Fibroblast of lung (primary cell): ENCODE data around the gene TRIM46. TPM values are rescaled to one million over a fixed set of nuclear protein-coding genes. Genes with fewer than 3 reads are reported as not detected.

Source experiments
- DNase-seq, 2 donors: peaks; one replicate each; pipeline versions ENCODE4 v3.0.0 to v3.0.0-alpha.2; 2010; ENCODE audit warnings: low read depth in 2 of 2
- H2AFZ ChIP-seq: 2 replicates; pipeline ENCODE4 v1.5.1; 2012; ENCODE audit warnings: low read length, control low read depth, inconsistent platforms
- H3K27ac ChIP-seq: 2 replicates; pipeline ENCODE4 v1.5.1; 2011; ENCODE audit warnings: low read length, control low read depth; ENCODE audit not compliant: insufficient read depth
- H3K27me3 ChIP-seq: 2 replicates; pipeline ENCODE4 v1.5.1; 2011; ENCODE audit warnings: mild to moderate bottlenecking, low read length; ENCODE audit not compliant: control insufficient read depth, insufficient read depth
- H3K36me3 ChIP-seq: 2 replicates; pipeline ENCODE4 v1.5.1; 2011; ENCODE audit warnings: low read length; ENCODE audit not compliant: control insufficient read depth, insufficient read depth
- H3K4me1 ChIP-seq: 2 replicates; pipeline ENCODE4 v1.5.1; 2011; ENCODE audit warnings: low read length; ENCODE audit not compliant: control insufficient read depth, insufficient read depth; ENCODE audit errors: extremely low read depth
- H3K4me2 ChIP-seq: 2 replicates; pipeline ENCODE4 v1.5.1; 2011; ENCODE audit warnings: low read length, control low read depth; ENCODE audit not compliant: insufficient read depth; ENCODE audit errors: extremely low read depth
- H3K4me3 ChIP-seq, 4 experiments: fragments of 200-600 bp in 1 of 4; sonication (generic) in 1 of 4; replicated peaks in 1 of 4; 2 replicates each; pipeline ENCODE4 v1.5.1; 2011 to 2016; ENCODE audit warnings: low read length in 4 of 4, low read depth in 3 of 4, mild to moderate bottlenecking in 3 of 4, control low read depth in 2 of 4, inconsistent platforms in 1 of 4, mixed read lengths in 1 of 4; ENCODE audit not compliant: insufficient read depth in 1 of 4; ENCODE audit errors: control extremely low read depth in 1 of 4
- H3K79me2 ChIP-seq: 2 replicates; pipeline ENCODE4 v1.5.1; 2012; ENCODE audit warnings: mild to moderate bottlenecking, low read length, inconsistent platforms; ENCODE audit not compliant: control insufficient read depth, insufficient read depth
- H3K9ac ChIP-seq: 2 replicates; pipeline ENCODE4 v1.5.1; 2011; ENCODE audit warnings: mild to moderate bottlenecking, low read length, control low read depth; ENCODE audit not compliant: insufficient read depth
- H3K9me3 ChIP-seq: 2 replicates; pipeline ENCODE4 v1.5.1; 2012; ENCODE audit warnings: low read depth, low read length; ENCODE audit not compliant: control insufficient read depth, insufficient read depth
- H4K20me1 ChIP-seq: 2 replicates; pipeline ENCODE4 v1.5.1; 2011; ENCODE audit warnings: low read length; ENCODE audit not compliant: control insufficient read depth, insufficient read depth; ENCODE audit errors: extremely low read depth
- EZH2 ChIP-seq: IDR thresholded peaks from 2 replicates; pipeline ENCODE4 v1.5.1; 2012; ENCODE audit warnings: low read length, control low read depth, mild to moderate bottlenecking; ENCODE audit errors: missing control alignments
- polyA plus RNA-seq, 2 donors: library from polyadenylated mRNA; depleted of rRNA in 1 of 2; stranded (reverse) in 1 of 2; unstranded in 1 of 2; fragments of >200 nt; gene quantifications; 2 replicates each; pipeline ENCODE4 v1.2.1, GENCODE V29; 2011 to 2012; ENCODE audit warnings: missing spikeins in 1 of 2
- total RNA-seq: library from RNA; depleted of rRNA; stranded (reverse); fragments of >200 nt; gene quantifications from 2 replicates; pipeline ENCODE4 v1.2.1, GENCODE V29; 2014
- TF ChIP-seq, protein P1 (sequence below), 2 donors: IDR thresholded peaks in 1 of 2; conservative IDR thresholded peaks in 1 of 2; 1 replicate in 1 of 2; 2 replicates in 1 of 2; pipeline ENCODE4 v1.5.1; 2011 to 2012; ENCODE audit warnings: low read length in 2 of 2, control low read depth in 1 of 2, inconsistent platforms in 1 of 2, low read depth in 1 of 2, mild to moderate bottlenecking in 1 of 2

Gene TRIM46
- total and polyA plus RNA-seq, 2 donors (not counting 1 experiment from before 2014, with no cell fraction given) = 1.9 to 4.0 TPM

DNA sequence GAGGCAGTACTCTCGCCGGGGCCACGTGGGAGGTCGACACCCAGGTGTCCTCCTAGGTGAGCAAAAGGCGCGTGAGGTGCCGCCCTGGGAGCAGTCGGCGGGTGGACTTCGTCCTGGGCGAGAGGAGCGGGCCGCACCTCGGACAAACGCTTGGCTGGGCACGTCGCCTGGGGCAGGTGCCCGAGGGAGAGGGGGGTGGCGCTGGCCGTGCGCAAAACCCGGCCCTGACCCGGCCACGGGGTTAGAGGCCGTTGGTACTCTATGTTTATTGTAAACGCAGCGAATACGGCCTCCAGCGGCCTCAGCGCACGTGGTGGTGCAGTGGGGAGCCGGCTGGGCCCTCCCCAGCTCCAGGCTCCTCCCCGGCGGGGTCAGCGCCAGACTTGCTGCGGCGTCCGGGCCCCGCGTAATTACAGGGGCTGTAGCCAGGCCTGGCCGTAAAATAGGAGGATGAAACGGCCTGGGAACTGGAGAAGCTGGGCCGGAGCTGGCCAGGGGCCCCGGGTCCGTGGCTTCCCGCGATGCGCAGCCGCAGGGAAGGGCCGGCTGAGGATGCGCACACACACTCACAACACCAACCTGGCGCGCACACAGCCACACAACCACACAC is 47.6 kb upstream of the TRIM46 start:
- DNase-seq = peak; percentile 23 to 35
- Histone ChIP-seq H3K9me3 (no peaks in the 10 kb centered on the region), H3K4me2 (peak overlapping the region; percentile 40), H3K79me2 (no peaks in the 10 kb centered on the region), H3K27ac (no peak overlapping the region), H3K4me3 (peak overlapping the region in 2 of 4 experiments; percentile 14), H3K36me3 (no peaks in the 10 kb centered on the region), H3K27me3 (peaks cover 55% of the 10 kb centered on the region), H3K9ac (no peak overlapping the region), H4K20me1 (no peaks in the 10 kb centered on the region), H2AFZ (no peak overlapping the region), H3K4me1 (peaks cover 2% of the 10 kb centered on the region)
- TF ChIP-seq EZH2 = peak; percentile 77
- TF ChIP-seq, protein P1, sequence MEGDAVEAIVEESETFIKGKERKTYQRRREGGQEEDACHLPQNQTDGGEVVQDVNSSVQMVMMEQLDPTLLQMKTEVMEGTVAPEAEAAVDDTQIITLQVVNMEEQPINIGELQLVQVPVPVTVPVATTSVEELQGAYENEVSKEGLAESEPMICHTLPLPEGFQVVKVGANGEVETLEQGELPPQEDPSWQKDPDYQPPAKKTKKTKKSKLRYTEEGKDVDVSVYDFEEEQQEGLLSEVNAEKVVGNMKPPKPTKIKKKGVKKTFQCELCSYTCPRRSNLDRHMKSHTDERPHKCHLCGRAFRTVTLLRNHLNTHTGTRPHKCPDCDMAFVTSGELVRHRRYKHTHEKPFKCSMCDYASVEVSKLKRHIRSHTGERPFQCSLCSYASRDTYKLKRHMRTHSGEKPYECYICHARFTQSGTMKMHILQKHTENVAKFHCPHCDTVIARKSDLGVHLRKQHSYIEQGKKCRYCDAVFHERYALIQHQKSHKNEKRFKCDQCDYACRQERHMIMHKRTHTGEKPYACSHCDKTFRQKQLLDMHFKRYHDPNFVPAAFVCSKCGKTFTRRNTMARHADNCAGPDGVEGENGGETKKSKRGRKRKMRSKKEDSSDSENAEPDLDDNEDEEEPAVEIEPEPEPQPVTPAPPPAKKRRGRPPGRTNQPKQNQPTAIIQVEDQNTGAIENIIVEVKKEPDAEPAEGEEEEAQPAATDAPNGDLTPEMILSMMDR (conservative IDR thresholded peaks at IDR 0.05 in 1 of 2, IDR thresholded peaks at IDR 0.05 in 1 of 2; ENCODE audit: low read depth in 1 of 2, low read length in 2 of 2) = no peak

DNA sequence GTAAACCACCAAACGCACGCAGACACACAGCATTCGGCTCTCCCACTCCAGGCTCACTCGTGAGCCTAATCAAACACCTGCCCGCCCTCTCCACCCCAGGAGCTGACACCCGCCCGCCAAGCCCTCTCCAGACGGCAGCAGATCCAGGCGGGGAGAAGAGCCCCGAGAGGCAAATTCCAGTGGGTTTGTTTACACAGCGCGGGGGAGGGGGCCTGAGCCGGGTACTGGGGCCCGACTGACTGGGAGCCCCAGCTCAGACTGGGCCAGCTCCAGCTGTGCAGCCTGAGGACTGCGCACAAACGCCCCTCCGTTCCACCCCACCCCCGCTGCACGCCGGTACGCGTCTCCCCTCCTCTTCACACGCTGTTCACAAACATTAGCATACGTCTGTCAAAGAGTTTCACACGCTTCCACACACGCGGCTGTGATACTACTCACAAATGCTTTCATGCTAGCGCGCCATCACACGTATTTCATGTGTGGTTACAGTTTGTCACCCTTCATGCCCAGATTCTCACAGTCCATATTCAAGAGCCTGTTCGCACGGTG is 47.0 kb upstream of the TRIM46 start:
- peak overlapping the region in 2 of 4 experiments; percentile 45 to 51 for H3K4me3 ChIP-seq

DNA sequence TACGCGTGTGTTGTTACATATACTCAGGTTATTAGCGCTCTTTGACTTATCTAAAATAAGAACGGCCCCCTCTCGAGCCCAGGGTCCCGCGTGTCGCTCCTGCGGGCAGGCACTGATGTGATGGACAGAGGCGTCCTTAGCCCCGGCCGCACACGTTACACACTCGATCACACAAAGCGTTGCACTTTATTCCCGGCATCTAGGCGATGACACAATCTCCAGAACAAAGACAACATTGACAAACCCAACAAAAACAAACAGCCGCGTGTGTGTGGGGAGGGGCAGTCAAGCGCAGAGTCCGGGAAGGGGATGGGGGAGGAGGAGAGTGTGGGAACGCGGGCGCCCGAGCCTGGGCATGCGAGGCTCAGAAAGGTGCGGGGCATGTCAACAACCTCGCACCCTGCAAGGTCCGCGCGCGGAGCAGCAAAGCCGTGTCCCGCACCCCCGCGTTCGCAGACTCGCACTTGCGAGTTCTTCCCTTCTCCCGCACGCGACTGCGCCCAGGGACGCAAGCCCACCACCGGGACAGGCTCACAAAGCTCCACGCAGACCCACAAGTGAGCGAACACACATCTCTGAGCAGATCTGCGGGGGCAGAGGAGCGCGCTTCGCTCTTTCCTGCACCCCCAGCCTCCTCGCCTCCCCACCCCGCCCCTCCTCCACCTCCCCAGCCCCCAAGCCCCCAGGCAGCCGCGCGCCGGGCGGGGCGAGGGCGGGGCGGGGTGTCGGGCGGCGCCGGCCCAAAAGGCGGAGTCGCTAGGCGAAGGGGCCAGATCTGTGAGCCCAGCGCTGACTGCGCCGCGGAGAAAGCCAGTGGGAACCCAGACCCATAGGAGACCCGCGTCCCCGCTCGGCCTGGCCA is 46.3 kb upstream of the TRIM46 start, which contains the start of gene EFNA1:
Gene EFNA1, plus strand, starts transcription at position 772 of the 862 bp plus-strand sequence. CDS start 102 bp downstream, outside the sequence.
- Histone ChIP-seq H3K27me3 (peaks cover 55% of the 10 kb centered on the region), H3K4me3 (peak within 1 kb of the TSS in 3 of 4 experiments; percentile 16 to 58 (median 51)), H4K20me1 (no peaks in the 10 kb centered on the region), H3K79me2 (no peaks in the 10 kb centered on the region), H3K9ac (no peak within 1 kb of the TSS), H3K36me3 (no peaks in the 10 kb centered on the region), H3K9me3 (no peaks in the 10 kb centered on the region), H2AFZ (no peak within 1 kb of the TSS), H3K27ac (no peak within 1 kb of the TSS), H3K4me2 (peak within 1 kb of the TSS; percentile 82), H3K4me1 (peaks cover 2% of the 10 kb centered on the region)
- peak; percentile 55 to 66 for DNase-seq
- peak; percentile 97 for TF ChIP-seq EZH2
- TF ChIP-seq, protein P1 (conservative IDR thresholded peaks at IDR 0.05 in 1 of 2, IDR thresholded peaks at IDR 0.05 in 1 of 2; ENCODE audit: low read depth in 1 of 2, low read length in 2 of 2) = no peak

More for the DNA sequence above, 47.0 kb upstream of the TRIM46 start:
- Histone ChIP-seq H3K36me3 (no peaks in the 10 kb centered on the region), H3K4me2 (peak overlapping the region; percentile 40), H3K9me3 (no peaks in the 10 kb centered on the region), H2AFZ (no peak overlapping the region), H4K20me1 (no peaks in the 10 kb centered on the region), H3K27ac (no peak overlapping the region), H3K4me1 (peaks cover 2% of the 10 kb centered on the region), H3K27me3 (peaks cover 55% of the 10 kb centered on the region), H3K9ac (no peak overlapping the region), H3K79me2 (no peaks in the 10 kb centered on the region)
- no peak for TF ChIP-seq EZH2
- peak; percentile 39 to 45 for DNase-seq
